Smooth muscle cell (in vitro differentiated cells): ENCODE results near the gene KRTAP5-4. TPM values are rescaled to one million over a fixed set of nuclear protein-coding genes. Genes with fewer than 3 reads are reported as not detected.
"Not testable (repeated sequence)": the region's sequence is repeated elsewhere in the genome, so short reads cannot be mapped to it uniquely, and the experiment has no call there.

Experiments used
- DNase-seq: peaks from one replicate; lab custom pipeline; 2025; ENCODE audit not compliant: unreplicated experiment; lab: John Stamatoyannopoulos, UW
- H2AFZ ChIP-seq: fragments of 200-600 bp; sonication (generic); 2 replicates; pipeline ENCODE4 v1.6.0; 2016; ENCODE audit warnings: antibody characterized with exemption, low read depth, mild to moderate bottlenecking
- H3F3A ChIP-seq: fragments of 200-600 bp; sonication (generic); 2 replicates; pipeline ENCODE4 v1.6.0; 2017; ENCODE audit warnings: antibody characterized with exemption, low read depth
- H3K27ac ChIP-seq: fragments of 200-600 bp; sonication (generic); 2 replicates; pipeline ENCODE4 v1.5.1; 2016; ENCODE audit warnings: low read depth, mild to moderate bottlenecking
- H3K27me3 ChIP-seq: fragments of 200-600 bp; sonication (generic); 2 replicates; pipeline ENCODE4 v1.6.1; 2016; ENCODE audit warnings: low read depth, mild to moderate bottlenecking
- H3K36me3 ChIP-seq: fragments of 200-600 bp; sonication (generic); 2 replicates; pipeline ENCODE4 v1.5.1; 2016; ENCODE audit warnings: low read depth
- H3K4me1 ChIP-seq: fragments of 200-600 bp; sonication (generic); 2 replicates; pipeline ENCODE4 v1.5.1; 2016; ENCODE audit warnings: low read depth
- H3K4me2 ChIP-seq: fragments of 200-600 bp; sonication (generic); 2 replicates; pipeline ENCODE4 v1.6.0; 2016; ENCODE audit warnings: mild to moderate bottlenecking
- H3K4me3 ChIP-seq: fragments of 200-600 bp; sonication (generic); 2 replicates; pipeline ENCODE4 v1.5.1; 2016; ENCODE audit warnings: mild to moderate bottlenecking
- H3K79me2 ChIP-seq: fragments of 200-600 bp; sonication (generic); 2 replicates; pipeline ENCODE4 v1.6.0; 2016; ENCODE audit warnings: low read depth, mild to moderate bottlenecking
- H3K9ac ChIP-seq: fragments of 200-600 bp; sonication (generic); 2 replicates; pipeline ENCODE4 v1.6.0; 2016; ENCODE audit warnings: low read depth
- H3K9me3 ChIP-seq: fragments of 200-600 bp; sonication (generic); replicated peaks from 2 replicates; pipeline ENCODE4 v1.5.1; 2016; ENCODE audit warnings: low read depth
- H4K20me1 ChIP-seq: fragments of 200-600 bp; sonication (generic); 2 replicates; pipeline ENCODE4 v1.6.0; 2016; ENCODE audit warnings: low read depth
- WGBS: methylation state at CpG from one replicate; pipeline ENCODE4 v1.1.7; 2016; ENCODE audit warnings: low lambda C conversion rate; 5-methylcytosine and 5-hydroxymethylcytosine counted together
- polyA plus RNA-seq: library from polyadenylated mRNA; unstranded; fragments of >200 nt; fragmentation: Nextera tagmentation; extraction: Ambion mirVana; gene quantifications from 2 replicates; pipeline ENCODE4 v1.2.1, GENCODE V29; 2016
- total RNA-seq: library from RNA; depleted of rRNA; stranded (reverse); fragments of >200 nt; gene quantifications from 2 replicates; pipeline ENCODE4 v1.2.3, GENCODE V29; 2014
- TF ChIP-seq, protein P1 (sequence below): fragments of 200-600 bp; sonication (generic); IDR thresholded peaks from 2 replicates; pipeline ENCODE4 v1.5.1; 2017; ENCODE audit warnings: borderline replicate concordance, mild to moderate bottlenecking, antibody characterized with exemption; ENCODE audit not compliant: insufficient read depth, poor library complexity, severe bottlenecking

Gene KRTAP5-4
- total and polyA plus RNA-seq, 2 experiments from 2014 or later = not detected

DNA sequence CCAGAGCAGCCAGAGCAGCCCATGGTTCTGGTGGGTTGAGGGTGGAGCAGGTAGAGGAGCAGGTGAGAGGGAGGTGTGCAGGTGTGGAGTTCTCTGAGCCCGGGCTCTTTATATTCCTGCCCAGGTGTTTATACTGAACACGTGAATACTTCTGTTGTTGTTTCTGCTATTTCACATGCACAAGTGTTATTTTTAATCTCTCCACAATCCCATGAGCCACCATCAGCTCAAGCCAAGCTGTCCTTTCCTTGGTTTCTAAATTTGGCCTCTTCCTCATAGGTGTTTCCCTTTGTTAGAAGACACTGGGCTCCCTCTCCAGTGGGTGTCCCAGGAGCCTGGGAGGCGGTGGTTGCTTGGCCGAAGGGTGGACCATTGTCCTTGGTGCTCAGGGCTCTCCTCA, 13.6 kb downstream of the KRTAP5-4 start, which contains the start of gene KRTAP5-3:
Gene KRTAP5-3 (minus strand): TSS at position 101 of the 400 bp plus-strand sequence. CDS start 78 bp downstream, at position 23.
- Histone ChIP-seq H2AFZ (no peak within 1 kb of the TSS), H3K9ac (no peak within 1 kb of the TSS), H3K79me2 (no peaks in the 10 kb centered on the region), H3K4me2 (no peak within 1 kb of the TSS), H3K4me1 (no peaks in the 10 kb centered on the region), H3K27ac (no peak within 1 kb of the TSS), H3F3A (no peaks in the 10 kb centered on the region), H3K4me3 (no peak within 1 kb of the TSS), H3K9me3 (no peaks in the 10 kb centered on the region), H3K27me3 (peaks cover 3% of the 10 kb centered on the region), H4K20me1 (no peaks in the 10 kb centered on the region), H3K36me3 (no peaks in the 10 kb centered on the region)
- DNase-seq = no peak
- TF ChIP-seq, protein P1, sequence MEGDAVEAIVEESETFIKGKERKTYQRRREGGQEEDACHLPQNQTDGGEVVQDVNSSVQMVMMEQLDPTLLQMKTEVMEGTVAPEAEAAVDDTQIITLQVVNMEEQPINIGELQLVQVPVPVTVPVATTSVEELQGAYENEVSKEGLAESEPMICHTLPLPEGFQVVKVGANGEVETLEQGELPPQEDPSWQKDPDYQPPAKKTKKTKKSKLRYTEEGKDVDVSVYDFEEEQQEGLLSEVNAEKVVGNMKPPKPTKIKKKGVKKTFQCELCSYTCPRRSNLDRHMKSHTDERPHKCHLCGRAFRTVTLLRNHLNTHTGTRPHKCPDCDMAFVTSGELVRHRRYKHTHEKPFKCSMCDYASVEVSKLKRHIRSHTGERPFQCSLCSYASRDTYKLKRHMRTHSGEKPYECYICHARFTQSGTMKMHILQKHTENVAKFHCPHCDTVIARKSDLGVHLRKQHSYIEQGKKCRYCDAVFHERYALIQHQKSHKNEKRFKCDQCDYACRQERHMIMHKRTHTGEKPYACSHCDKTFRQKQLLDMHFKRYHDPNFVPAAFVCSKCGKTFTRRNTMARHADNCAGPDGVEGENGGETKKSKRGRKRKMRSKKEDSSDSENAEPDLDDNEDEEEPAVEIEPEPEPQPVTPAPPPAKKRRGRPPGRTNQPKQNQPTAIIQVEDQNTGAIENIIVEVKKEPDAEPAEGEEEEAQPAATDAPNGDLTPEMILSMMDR = no peak
- WGBS = 81% methylated on average over 4 of the region's 4 CpGs

DNA sequence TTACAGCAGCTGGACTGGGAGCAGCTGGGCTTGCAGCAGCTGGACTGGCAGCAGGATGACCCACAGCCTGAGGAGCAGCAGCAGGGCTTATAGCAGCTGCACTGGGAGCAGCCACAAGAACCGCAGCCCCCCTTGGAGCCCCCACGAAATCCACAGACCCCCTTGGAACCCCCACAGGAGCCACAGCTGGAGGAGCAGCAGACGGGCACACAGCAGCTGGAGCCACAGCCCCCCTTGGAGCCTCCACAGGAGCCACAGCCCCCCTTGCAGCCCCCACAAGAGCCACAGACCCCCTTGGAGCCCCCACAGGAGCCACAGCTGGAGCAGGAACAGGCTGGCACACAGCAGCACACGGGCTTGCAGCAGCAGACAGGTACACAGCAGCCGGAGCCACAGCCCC, 14.0 kb downstream of the KRTAP5-4 start:
- WGBS = 73% methylated on average over 5 of the region's 5 CpGs
- not testable (repeated sequence) for H3F3A ChIP-seq, H3K27me3 ChIP-seq, H3K36me3 ChIP-seq, H3K4me1 ChIP-seq, H2AFZ ChIP-seq, H3K4me2 ChIP-seq, H3K79me2 ChIP-seq, H3K27ac ChIP-seq, H3K4me3 ChIP-seq, H3K9me3 ChIP-seq, DNase-seq, H4K20me1 ChIP-seq, H3K9ac ChIP-seq

DNA sequence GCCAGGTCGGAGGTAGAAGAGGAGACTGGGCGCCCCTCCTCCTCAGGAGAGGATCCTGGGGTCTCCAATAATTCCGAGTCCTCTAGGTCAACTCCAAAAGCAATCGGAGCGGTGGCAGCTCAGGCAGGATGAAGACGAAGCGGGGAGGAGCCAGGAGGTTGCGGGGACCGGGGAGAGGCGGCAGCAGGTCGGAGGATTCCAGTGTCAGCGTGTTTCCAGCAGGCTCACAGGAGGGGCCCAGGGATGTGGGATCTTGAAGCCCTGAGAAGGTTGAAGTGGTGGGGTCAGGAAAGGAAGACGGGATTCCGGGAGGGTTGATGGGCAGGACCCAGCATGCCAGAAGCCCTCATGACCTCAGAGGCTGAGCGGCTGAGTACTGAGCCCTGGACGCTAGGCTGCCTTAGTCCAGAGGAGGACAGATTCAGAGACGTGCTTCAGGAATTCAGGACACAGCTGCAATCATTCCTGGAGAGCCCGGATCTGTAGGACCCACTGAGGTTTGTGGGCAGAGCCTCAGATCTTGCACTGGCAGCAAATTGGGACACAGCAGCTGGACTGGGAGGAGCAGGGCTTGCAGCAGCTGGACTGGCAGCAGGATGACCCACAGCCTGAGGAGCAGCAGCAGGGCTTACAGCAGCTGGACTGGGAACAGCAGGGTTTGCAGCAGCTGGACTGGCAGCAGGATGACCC, 14.6 kb downstream of the KRTAP5-4 start:
- not testable (repeated sequence) for H3F3A ChIP-seq, H3K27me3 ChIP-seq, H3K36me3 ChIP-seq, DNase-seq, H3K27ac ChIP-seq, H3K4me1 ChIP-seq, H3K9ac ChIP-seq, H3K9me3 ChIP-seq, H3K79me2 ChIP-seq, H3K4me2 ChIP-seq, H4K20me1 ChIP-seq, H2AFZ ChIP-seq, H3K4me3 ChIP-seq
- WGBS = 62% methylated on average over 18 of the region's 18 CpGs

DNA sequence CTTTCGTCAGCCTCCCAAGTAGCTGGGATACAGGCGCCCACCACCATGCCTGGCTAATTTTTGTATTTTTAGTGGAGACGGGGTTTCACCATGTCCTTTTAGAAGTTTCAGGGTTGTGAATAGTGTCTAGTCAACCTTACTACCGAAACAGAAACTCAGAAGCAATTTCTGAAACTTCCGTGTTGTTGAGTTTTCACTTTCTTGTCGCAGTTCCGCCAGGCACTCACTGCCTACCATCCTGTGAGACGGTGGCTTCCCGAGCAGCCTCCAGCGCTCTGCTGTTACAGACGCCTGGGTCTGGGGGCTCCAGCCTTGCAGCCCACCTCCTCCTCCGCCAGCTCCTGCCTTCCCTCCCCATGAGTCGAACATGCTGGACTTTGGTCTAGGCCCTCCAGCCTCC, 16.0 kb downstream of the KRTAP5-4 start:
- not testable (repeated sequence) for H3K36me3 ChIP-seq, H3K9me3 ChIP-seq, H3K27me3 ChIP-seq, H3K79me2 ChIP-seq, H3K27ac ChIP-seq, H3K4me3 ChIP-seq, H4K20me1 ChIP-seq, H3K9ac ChIP-seq, H3K4me1 ChIP-seq, H3K4me2 ChIP-seq, DNase-seq, H3F3A ChIP-seq, H2AFZ ChIP-seq
- 91% methylated on average over 13 of the region's 13 CpGs for WGBS

DNA sequence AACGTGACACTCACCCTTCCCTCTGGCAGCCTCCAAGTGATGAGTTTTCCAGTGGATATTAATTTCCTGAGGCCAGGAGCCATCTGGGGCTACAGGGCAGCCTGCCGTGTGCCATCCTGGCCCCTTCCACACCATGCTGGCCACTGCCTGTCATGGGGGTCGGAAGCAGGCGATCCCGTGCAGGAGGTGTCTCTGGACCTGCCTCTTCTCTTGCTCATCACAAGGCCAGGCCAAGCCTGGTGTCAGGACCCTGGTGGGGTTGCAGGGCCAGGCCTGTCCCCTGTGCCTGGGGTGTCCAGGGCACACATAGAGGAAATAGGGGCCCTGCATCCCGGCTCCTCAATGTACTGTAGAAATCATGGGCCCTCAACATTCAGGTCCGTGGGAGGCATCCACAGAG, 17.2 kb downstream of the KRTAP5-4 start:
- H3K9me3 ChIP-seq = no peaks in the 10 kb centered on the region
- H3K4me3 ChIP-seq = no peak overlapping the region

More for the DNA sequence above, 17.2 kb downstream of the KRTAP5-4 start:
- no peaks in the 10 kb centered on the region for H3F3A ChIP-seq
- TF ChIP-seq, protein P1 = no peak
- no peaks in the 10 kb centered on the region for H3K4me1 ChIP-seq
- H3K9ac ChIP-seq = no peak overlapping the region
- 95% methylated on average over 7 of the region's 7 CpGs for WGBS
- no peak overlapping the region for H2AFZ ChIP-seq
- no peak overlapping the region for H3K27ac ChIP-seq
- no peaks in the 10 kb centered on the region for H3K36me3 ChIP-seq
- H3K79me2 ChIP-seq = no peaks in the 10 kb centered on the region
- no peaks in the 10 kb centered on the region for H4K20me1 ChIP-seq
- no peak for DNase-seq
- H3K4me2 ChIP-seq = no peak overlapping the region
- peaks cover 18% of the 10 kb centered on the region for H3K27me3 ChIP-seq
